Keratinocyte (primary cell): ENCODE measurements around the gene TRIM45. TPM values are rescaled to one million over a fixed set of nuclear protein-coding genes. Genes with fewer than 3 reads are reported as not detected.
A peak's percentile ranks its signal among the peaks of the same experiment; 100 is the strongest.

Experiments used
- DNase-seq: peaks from one replicate; pipeline ENCODE4 v3.0.0-alpha.2; 2011; ENCODE audit warnings: low read depth, missing footprints, low spot score
- FAIRE-seq: peaks from 2 replicates; lab custom pipeline; 2011; peaks lifted over from hg19 to GRCh38; lab: Jason Lieb, UNC
- H2AFZ ChIP-seq: 2 replicates; pipeline ENCODE4 v1.6.0; 2012; ENCODE audit warnings: low read length, control low read depth, inconsistent platforms; ENCODE audit not compliant: control insufficient read depth
- H3K27ac ChIP-seq: 2 replicates; pipeline ENCODE4 v1.5.1; 2011; ENCODE audit warnings: low read length; ENCODE audit not compliant: control insufficient read depth, insufficient read depth
- H3K27me3 ChIP-seq: 3 replicates; pipeline ENCODE4 v1.6.0; 2011; ENCODE audit warnings: low read length; ENCODE audit not compliant: control insufficient read depth, insufficient read depth; ENCODE audit errors: extremely low read depth
- H3K36me3 ChIP-seq, 2 experiments: 2 replicates in 1 of 2; 3 replicates in 1 of 2; pipeline ENCODE4 v1.5.1; 2011; ENCODE audit warnings: low read length in 2 of 2, mild to moderate bottlenecking in 1 of 2; ENCODE audit not compliant: control insufficient read depth in 2 of 2, insufficient read depth in 2 of 2; ENCODE audit errors: extremely low read depth in 1 of 2
- H3K4me1 ChIP-seq: 3 replicates; pipeline ENCODE4 v1.5.1; 2011; ENCODE audit warnings: low read length; ENCODE audit not compliant: control insufficient read depth, insufficient read depth; ENCODE audit errors: extremely low read depth
- H3K4me2 ChIP-seq: 3 replicates; pipeline ENCODE4 v1.6.0; 2011; ENCODE audit warnings: low read depth, low read length; ENCODE audit not compliant: control insufficient read depth, insufficient read depth; ENCODE audit errors: extremely low read depth
- H3K4me3 ChIP-seq, 3 experiments: fragments of 200-600 bp in 1 of 3; sonication (generic) in 1 of 3; 2 replicates in 2 of 3; 3 replicates in 1 of 3; pipeline ENCODE4 v1.5.1; 2011 to 2016; ENCODE audit warnings: low read length in 3 of 3, mild to moderate bottlenecking in 3 of 3, control low read depth in 2 of 3, inconsistent platforms in 1 of 3, low read depth in 1 of 3, mixed read lengths in 1 of 3, mixed run types in 1 of 3, moderate library complexity in 1 of 3; ENCODE audit not compliant: control insufficient read depth in 2 of 3, insufficient read depth in 2 of 3; ENCODE audit errors: extremely low read depth in 1 of 3
- H3K79me2 ChIP-seq: 2 replicates; pipeline ENCODE4 v1.6.0; 2012; ENCODE audit warnings: low read length; ENCODE audit not compliant: control insufficient read depth, insufficient read depth
- H3K9ac ChIP-seq: 3 replicates; pipeline ENCODE4 v1.6.0; 2011; ENCODE audit warnings: low read length; ENCODE audit not compliant: control insufficient read depth, insufficient read depth; ENCODE audit errors: extremely low read depth
- H3K9me1 ChIP-seq: 3 replicates; pipeline ENCODE4 v1.6.0; 2011; ENCODE audit warnings: low read length; ENCODE audit not compliant: control insufficient read depth, insufficient read depth; ENCODE audit errors: extremely low read depth
- H3K9me3 ChIP-seq: 2 replicates; pipeline ENCODE4 v1.5.1; 2012; ENCODE audit warnings: low read depth, low read length; ENCODE audit not compliant: control insufficient read depth
- H4K20me1 ChIP-seq: 3 replicates; pipeline ENCODE4 v1.6.0; 2011; ENCODE audit warnings: low read length; ENCODE audit not compliant: control insufficient read depth, insufficient read depth; ENCODE audit errors: extremely low read depth
- CTCF ChIP-seq, 3 experiments: IDR thresholded peaks in 1 of 3; conservative IDR thresholded peaks in 1 of 3; optimal IDR thresholded peaks in 1 of 3; 2 replicates in 2 of 3; 3 replicates in 1 of 3; pipeline versions ENCODE3 to v1.5.1; 2011; ENCODE audit warnings: low read length in 3 of 3, mild to moderate bottlenecking in 3 of 3, moderate library complexity in 2 of 3, control low read depth in 1 of 3, inconsistent platforms in 1 of 3; ENCODE audit not compliant: insufficient read depth in 2 of 3; ENCODE audit errors: extremely low read depth in 1 of 3
- EZH2 ChIP-seq: IDR thresholded peaks from one replicate; pipeline ENCODE4 v1.6.1; 2012; ENCODE audit warnings: inconsistent platforms, mild to moderate bottlenecking, low read length, moderate library complexity
- dilution Hi-C: fragments of 300-500 bp; cut with MboI; formaldehyde crosslinking; loops from one replicate; pipeline ENCODE4 v1.7.0; 2020; ENCODE audit warnings: low sequenced_read_pairs; ENCODE audit not compliant: extremely low pct_ligation_motif_present
- polyA minus RNA-seq, 3 experiments: library from RNA; depleted of rRNA, polyadenylated mRNA; stranded (reverse); fragments of >200 nt; gene quantifications; 1 replicate in 1 of 3; 2 replicates in 1 of 3; 3 replicates in 1 of 3; pipeline ENCODE4 v1.2.3, GENCODE V29; 2011
- polyA plus RNA-seq, 5 experiments: library from polyadenylated mRNA; depleted of rRNA in 3 of 5; stranded (reverse) in 3 of 5; stranded (forward) in 1 of 5; unstranded in 1 of 5; fragments of >200 nt; gene quantifications; 1 replicate in 1 of 5; 2 replicates in 3 of 5; 3 replicates in 1 of 5; pipeline versions ENCODE4 v1.2.1 to v1.2.3, GENCODE V29; 2011 to 2012; ENCODE audit warnings: missing spikeins in 2 of 5, low read depth in 1 of 5, low replicate concordance in 1 of 5

TRIM45 gene
- polyA plus RNA-seq (2.5 to 2.7 TPM (median 2.6 TPM) in 3 replicates), polyA minus RNA-seq (1.4 to 2.8 TPM (median 2.3 TPM) in 3 replicates)
- 0.39 TPM for polyA plus RNA-seq (2011; ENCODE audit: low read depth)
- 0.78 and 0.83 TPM in 2 replicates for polyA plus RNA-seq (2011; cell fraction: cytosol; rRNA removed)
- 7.9 and 9.3 TPM in 2 replicates for polyA plus RNA-seq (2011; cell fraction: nucleus; rRNA removed)
- polyA plus RNA-seq (2012; ENCODE audit: low replicate concordance), result 1.1 and 1.5 TPM in 2 replicates
- 0.77 TPM for polyA minus RNA-seq (2011; cell fraction: cytosol; rRNA and poly(A)+ RNA removed)
- polyA minus RNA-seq (2011; cell fraction: nucleus; rRNA and poly(A)+ RNA removed), result 1.1 and 2.4 TPM in 2 replicates

- peak within 1 kb of the TSS; percentile 89 for H3K4me2 ChIP-seq
- H4K20me1 ChIP-seq, result no peaks in the 10 kb centered on the region
- H3K79me2 ChIP-seq, result no peaks in the 10 kb centered on the region
- dilution Hi-C loops, result no loop called here
- H2AFZ ChIP-seq, result peak within 1 kb of the TSS; percentile 100
- H3K36me3 ChIP-seq, result peaks cover 0 to 8% of the 10 kb centered on the region in 2 experiments
- TF ChIP-seq CTCF (optimal IDR thresholded peaks at IDR 0.05 in 1 of 3, IDR thresholded peaks at IDR 0.05 in 1 of 3, conservative IDR thresholded peaks at IDR 0.05 in 1 of 3; ENCODE audit: extremely low read depth in 1 of 3, insufficient read depth in 2 of 3, low read length in 3 of 3) (peak; percentile 68 to 78 (median 75)), EZH2 (no peak)
- peak; percentile 36 for FAIRE-seq
- peak within 1 kb of the TSS; percentile 92 for H3K27ac ChIP-seq
- DNase-seq, result peak; percentile 58
- H3K9ac ChIP-seq, result peak within 1 kb of the TSS; percentile 92
- peaks cover 2% of the 10 kb centered on the region for H3K9me1 ChIP-seq
- peaks cover 11% of the 10 kb centered on the region for H3K27me3 ChIP-seq
- peaks cover 12% of the 10 kb centered on the region for H3K4me1 ChIP-seq
- H3K4me3 ChIP-seq, result peak within 1 kb of the TSS; percentile 69 to 87 (median 85)
- no peaks in the 10 kb centered on the region for H3K9me3 ChIP-seq
Observed at GRCh38 chr1:117121589-117122329, at the start of gene TRIM45. Gene TRIM45, minus strand, starts transcription at chr1:117121749. Its CDS starts 548 bp downstream, at chr1:117121201.

- FAIRE-seq, result no peak
- H3K9me1 ChIP-seq, result no peaks in the 10 kb centered on the region
- no peak for DNase-seq
- H3K27me3 ChIP-seq, result no peaks in the 10 kb centered on the region
- no peaks in the 10 kb centered on the region for H3K9me3 ChIP-seq
- dilution Hi-C loops, result no loop called here
- no peaks in the 10 kb centered on the region for H3K4me1 ChIP-seq
- H3K36me3 ChIP-seq, result no peaks in the 10 kb centered on the region
- no peak overlapping the region for H3K9ac ChIP-seq
- TF ChIP-seq CTCF (optimal IDR thresholded peaks at IDR 0.05 in 1 of 3, IDR thresholded peaks at IDR 0.05 in 1 of 3, conservative IDR thresholded peaks at IDR 0.05 in 1 of 3; ENCODE audit: extremely low read depth in 1 of 3, insufficient read depth in 2 of 3, low read length in 3 of 3), result no peak
- no peak for TF ChIP-seq EZH2
- no peak overlapping the region for H3K4me2 ChIP-seq
- no peak overlapping the region for H3K4me3 ChIP-seq
- no peak overlapping the region for H3K27ac ChIP-seq
- no peak overlapping the region for H2AFZ ChIP-seq
- no peaks in the 10 kb centered on the region for H4K20me1 ChIP-seq
- H3K79me2 ChIP-seq, result no peaks in the 10 kb centered on the region
Observed at GRCh38 chr1:117169871-117170596, 48.5 kb upstream of the TRIM45 start.
